NCI-H748 treated with DMSO at 0.1 percent for 48 hours (cell line): ENCODE results near the gene ZNF438.

Source experiments
- DNase-seq: peaks from one replicate; lab custom pipeline; 2025; lab: John Stamatoyannopoulos, UW

ZNF438 gene

DNA sequence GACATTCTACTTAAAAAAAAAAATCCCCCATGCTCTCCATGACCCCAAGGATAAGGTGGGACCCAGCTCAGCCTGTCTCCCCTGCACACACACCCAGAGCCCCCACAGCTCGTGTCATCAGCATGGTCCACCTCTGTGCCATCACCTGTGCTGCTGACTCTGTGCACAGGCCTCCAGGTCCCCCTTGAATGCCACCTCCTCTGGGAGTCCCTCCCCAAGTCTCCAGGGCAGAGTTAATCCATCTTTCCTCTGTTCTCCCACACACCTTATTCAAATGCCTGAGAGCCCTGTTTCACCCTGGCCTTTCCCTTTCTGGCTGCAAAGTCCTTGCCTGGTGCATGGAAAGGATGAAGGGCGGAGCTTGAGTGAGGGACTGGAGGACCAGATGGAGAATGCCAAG, 208.0 kb downstream of the ZNF438 start:
- no peak for DNase-seq

- DNase-seq, result no peak
Measured at GRCh38 chr10:30822693-30823465, 208.8 kb downstream of the ZNF438 start.

DNA sequence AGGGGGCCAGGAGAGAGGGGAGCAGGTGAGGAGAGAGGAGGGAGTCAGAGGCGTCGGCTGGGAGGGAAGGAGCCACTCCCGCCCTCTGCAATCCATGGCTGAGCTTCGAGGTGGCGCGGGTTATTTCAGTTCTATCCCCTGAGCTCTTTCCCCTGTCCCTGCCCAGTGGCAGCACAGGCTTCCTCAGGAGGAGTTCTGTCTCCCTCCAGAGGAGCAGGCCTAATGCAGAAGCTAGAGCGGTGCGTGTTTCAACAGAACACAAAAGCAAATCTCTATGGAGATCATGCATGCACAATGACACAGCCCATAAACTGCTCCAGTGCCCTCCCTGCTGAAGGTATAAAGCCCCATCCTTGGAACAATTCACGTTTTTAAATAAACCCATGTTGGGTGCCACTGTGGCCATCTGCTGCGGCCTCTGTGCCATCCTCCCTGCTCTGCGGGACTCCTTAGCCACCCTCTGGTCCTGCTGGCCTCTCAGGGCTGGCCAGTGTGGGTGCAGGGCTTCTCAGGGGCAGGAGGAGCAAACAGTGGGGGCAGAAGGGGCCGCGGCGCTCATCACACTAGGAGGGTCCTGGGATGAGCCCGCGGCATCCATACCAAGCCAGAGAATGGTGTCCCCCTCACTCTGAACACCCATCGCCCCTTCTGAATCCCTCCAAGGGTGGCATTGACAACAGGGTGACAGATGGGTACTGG, 209.5 kb downstream of the ZNF438 start:
- DNase-seq, result no peak

- DNase-seq, result no peak
Measured at GRCh38 chr10:30821261-30821993, 210.2 kb downstream of the ZNF438 start.

- DNase-seq, result no peak
Measured at GRCh38 chr10:30820261-30820991, 211.2 kb downstream of the ZNF438 start.

DNA sequence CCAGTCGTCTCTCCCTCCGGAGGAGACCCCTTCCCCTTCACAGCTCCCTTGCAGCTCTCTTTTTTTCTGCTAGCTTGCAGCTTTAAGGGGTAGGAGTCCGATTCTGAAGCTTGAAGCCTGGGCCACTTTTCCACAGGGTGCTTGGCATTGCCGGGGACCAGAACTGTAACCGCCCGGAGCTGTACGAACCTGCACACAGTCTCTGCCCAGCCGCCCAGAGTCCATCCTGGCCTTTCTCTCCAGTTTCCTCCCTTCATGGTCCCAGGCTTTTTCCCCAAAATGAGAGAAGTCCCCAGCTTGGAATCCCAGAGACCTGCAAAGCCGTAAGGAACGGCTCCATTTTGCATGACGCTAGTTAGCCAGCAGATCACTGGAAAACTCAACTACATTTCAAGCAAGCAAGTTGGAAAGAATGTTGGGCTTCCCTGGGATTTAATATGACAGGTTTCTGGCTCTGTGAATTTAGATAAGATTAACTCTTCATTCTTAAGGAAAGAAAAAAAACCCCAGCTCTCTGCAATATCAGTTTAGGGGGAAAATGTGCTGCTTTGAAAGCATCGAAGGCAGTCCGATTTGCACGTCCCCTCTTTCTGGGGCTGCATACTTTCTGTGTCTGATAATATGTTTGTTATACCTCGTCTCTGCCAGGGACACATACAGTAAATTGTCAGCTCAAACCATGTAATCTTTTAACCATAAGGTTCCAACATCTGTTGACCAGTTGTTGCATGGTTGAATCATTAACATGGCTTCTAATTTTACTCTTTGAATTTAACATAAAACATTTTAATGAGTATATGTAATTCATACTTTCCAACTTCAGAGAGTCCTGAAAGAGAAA, 212.1 kb downstream of the ZNF438 start:
- no peak for DNase-seq

- no peak for DNase-seq
Measured at GRCh38 chr10:30818854-30819253, 212.8 kb downstream of the ZNF438 start.

DNA sequence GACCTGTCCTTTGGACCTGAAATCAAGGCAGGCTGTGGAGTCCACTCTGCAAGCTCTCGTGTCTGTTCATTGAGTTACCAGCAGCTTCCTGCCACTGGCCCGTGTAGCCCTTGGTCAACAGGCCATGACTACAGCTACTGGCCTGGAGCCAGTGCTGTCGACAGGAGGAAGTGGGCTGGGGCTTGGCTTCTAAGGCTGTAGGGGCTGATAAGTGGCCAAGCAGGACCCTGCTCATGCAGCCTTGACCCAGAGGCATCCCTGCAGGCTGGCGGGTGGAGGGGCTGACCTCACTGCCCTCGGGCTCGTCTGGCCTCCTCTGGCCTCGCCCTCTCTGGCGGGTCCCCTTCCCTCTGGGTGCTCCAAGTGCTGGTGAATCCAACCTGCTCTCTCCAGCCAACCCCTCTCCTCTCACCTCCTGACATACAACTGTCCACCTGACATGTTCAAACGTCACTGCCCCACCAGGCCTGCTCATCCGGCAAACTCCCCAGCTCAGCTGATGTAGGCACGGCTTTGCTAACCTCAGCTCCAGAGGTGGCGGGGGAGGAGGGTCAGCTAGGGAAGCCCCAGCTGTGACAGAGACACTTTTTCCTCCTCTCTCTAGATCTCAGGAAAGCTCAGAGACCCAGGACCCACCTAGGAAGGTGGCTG, 213.5 kb downstream of the ZNF438 start:
- DNase-seq, result no peak

DNA sequence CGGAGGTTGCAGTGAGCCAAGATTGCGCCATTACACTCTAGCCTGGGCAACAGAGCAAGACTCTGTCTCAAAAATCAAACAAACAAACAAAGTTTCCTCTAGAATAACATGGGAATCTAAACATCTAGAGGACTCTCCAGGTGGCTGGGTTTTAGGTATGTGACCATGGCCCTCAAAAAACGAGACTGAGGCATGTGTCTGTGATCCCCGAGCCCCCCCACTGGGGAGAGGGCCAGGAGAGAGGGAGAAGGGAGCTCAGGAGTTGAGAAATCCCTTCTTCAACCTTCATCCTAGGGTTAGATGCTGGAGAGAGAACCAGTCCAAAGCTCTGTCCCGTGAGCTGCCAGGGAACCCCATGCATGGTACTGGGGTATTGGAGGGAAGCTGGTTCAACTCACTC, 214.1 kb downstream of the ZNF438 start:
- DNase-seq, result no peak

DNA sequence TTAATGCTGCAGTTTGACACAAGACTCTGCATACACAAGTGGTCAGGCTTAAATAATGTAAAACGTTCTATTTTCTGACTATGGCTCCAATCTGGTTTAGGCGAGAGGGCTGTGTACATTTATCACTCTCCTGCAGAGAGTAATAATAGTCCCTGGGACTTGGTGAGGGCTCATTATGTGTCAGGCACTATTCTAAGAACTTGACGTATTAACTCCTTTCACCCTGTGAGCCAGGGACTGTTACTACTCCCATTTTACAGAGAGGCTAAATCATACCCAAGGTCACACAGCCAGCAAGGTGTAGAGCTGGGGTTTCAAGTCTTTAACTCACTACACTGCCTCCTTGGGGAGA, 214.9 kb downstream of the ZNF438 start:
- DNase-seq, result no peak

DNA sequence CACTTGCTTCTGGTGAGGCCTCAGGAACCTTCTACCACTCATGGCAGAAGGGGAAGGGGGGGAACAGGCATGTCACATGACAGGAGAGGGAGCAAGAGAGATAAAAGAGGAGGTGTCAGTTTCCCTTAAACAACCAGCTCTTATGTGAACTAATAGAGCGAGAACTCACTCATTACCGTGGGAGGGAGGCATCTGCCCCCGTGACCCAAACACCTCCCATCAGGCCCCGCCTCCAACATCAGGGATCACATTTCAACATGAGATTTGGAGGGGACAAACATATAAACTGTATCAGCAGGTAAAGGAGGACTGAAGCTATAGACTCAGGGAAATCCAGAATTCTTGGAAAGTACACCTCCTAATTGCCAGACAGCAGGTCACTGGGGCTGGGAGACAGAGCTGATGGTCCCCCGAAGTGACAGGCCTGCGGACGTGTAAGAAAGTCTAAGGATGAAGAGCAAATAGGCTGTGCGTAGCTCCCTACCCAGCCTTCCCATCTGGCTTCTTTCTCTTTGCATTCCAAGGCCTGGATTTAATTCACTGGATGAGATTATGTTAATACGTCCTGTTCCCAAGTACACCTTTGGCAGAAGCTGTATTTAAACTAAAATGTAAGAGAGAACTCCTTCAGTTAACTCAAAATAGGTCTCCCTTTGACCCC, 215.4 kb downstream of the ZNF438 start:
- no peak for DNase-seq

- DNase-seq, result no peak
Measured at GRCh38 chr10:30813872-30814481, 217.7 kb downstream of the ZNF438 start.

DNA sequence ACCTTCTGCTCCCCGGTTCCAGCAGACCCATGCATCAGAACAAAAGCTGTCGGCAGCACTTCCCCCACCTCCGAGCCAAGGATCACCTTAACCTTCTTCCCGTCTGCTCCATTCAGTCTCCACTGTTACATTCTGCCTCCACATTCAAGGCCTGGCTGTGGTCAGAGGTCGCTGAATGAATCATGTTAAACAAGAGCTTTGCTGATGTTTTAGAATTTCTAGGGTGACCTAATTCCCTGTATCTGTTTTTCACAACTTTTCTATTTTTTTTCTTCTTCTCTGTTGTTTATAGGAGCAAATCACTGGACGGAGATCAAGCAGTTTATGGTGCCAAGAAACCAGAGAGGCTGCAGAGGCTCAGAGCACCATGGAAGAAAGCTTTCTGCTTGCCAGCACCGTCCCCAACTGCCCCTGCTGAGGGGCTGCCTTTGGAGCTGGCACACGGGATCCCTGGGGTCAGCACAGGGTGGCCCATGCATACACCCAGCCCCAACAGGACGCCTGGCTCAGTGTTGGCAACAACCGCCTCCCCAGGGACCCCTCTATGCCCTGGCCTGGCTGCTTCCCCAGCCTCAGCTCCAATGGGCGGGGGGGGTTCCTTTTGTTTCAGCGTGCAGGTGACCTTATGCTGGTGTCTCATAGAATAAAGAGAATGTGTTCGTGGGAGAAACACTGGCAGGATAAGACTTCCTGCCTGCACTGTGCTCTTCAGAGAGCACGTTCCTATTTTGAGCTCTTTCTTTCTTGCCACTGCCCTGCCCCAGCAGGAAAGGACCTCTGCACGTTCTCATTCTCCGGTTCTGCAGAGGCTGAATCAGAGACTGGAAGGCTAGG, 219.4 kb downstream of the ZNF438 start:
- DNase-seq, result no peak

DNA sequence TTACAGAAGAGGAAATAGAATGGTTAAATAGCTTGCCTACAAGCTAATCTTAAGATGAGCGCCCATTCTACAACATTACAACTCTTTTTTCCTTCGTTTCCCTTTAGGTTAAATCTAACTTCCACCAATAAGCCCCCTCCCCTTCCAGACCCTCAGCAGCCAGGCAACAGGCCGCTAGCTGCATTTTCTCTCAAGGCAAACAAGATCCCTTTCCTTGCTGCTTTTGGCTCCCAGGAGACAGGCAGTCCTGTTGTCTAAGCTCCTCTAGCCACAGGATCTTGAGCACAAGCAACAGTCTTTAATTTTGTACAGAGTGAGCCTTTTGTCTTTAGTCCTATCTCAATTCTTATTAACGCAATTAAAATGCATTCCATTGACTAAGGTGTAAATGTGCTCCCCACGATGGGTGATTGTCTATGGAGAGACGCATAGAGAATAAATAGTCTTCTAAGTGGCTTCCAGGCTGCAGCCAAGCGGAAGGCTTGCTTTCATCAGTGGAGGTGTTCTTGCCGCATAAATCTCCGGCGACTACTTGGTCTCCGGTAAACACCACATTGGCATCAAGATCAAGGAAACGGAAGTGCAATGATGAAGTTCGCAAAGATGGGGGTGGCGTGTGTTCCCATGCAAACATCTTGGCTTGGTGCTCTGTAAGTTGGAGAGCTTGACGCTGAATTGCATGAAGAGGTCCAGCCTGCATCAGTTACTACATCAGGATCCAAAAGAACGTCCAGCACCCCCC, 220.2 kb downstream of the ZNF438 start:
- DNase-seq, result no peak

GRCh38 chr10:30810416-30810815, 221.2 kb downstream of the ZNF438 start:
- no peak for DNase-seq

- no peak for DNase-seq
Measured at GRCh38 chr10:30806850-30807249, 224.8 kb downstream of the ZNF438 start.

DNA sequence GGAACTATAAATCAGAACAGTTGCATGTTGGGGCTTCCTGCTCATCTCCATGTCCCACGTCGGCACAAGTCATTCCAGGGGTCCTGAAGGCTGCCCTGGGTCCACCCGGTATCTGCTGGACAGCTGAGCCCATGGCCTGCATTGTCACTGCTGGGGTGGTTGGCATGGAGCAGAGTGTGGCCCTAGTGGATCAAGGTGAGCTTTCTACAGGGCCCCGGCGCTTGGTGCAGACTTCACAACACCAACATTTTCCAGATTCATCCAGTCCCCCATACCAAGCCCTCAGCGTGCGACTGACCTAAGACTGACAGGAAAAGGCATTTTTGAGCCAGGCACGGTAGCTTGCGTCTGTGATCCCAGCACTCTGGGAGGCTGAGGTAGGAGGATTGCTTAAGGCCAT, 226.6 kb downstream of the ZNF438 start:
- DNase-seq, result no peak

DNA sequence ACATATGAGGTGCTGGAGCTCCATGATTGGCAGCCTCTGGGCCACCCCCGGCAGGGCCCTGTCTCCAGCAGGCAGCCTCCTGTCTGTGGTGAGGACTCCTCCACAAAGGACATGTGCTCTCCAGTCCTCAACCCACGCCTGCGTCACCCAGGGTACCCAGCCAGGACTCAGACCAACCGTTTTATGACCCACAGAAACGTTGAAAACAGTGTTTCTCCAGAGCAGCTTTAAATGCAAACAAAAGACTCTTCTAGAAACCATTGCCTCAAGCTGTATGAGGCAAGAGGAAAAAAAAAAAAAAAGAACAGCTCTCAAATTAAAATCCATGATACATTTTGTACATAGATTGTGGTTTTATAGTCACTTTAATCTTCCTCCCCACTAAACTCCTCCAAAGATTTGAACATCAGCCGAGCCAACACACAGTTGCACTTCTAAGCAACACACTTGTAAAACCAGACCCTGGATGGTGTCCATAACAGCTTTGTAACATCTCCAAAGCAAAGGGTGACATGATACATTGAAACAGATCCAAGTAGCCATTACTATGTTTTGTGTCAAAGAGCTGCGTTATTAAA, 227.1 kb downstream of the ZNF438 start:
- DNase-seq, result no peak
